Measurements from ENCODE around the gene L2HGDH. TPM values are rescaled to one million over a fixed set of nuclear protein-coding genes. Genes with fewer than 3 reads are reported as not detected.

The L2HGDH gene
- total RNA-seq, 2 donors from 2014 or later: 3.4 to 4.9 TPM

DNA sequence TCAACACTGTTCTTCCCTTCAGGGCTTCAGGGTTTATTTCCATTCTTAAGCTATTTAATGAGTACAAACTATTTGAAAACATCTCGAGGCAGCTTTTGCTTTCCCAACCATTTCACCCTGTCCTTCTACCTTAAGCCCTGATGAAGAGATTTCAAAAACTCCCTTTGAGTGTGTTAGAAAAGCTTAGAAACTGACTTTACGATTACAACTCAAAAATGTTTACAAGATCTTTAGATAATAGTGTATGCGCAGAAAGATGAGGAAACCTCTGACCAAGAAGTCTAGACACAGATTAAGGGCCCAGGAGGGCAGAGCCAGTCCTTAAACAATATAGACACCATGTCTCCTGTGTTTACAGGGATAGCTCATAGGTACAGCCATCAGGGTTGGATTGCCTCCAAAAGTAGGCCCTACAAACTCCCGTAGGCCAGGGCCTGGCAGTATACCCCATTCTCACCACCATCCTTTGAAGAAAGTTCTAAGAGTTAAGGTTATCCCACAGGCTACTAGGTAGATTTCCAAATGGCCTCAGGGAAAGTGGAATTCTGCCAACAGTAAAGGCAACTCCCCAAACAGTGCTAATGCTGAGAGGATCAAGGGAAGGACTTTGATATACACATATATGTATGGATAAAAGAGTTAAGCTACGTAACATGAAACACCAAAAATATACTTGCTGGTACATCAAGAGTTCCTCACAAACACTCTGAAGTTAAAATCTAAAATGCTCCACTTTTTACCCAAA is 69.3 kb downstream of the L2HGDH start:
- Histone ChIP-seq H3K27me3 (no peaks in the 10 kb centered on the region), H3K4me3 (no peak overlapping the region), H3K36me3 (replicated peaks in 1 of 2; ENCODE audit: insufficient read depth in 1 of 2, low read depth in 2 of 2) (no peaks in the 10 kb centered on the region), H3K27ac (no peak overlapping the region), H3K4me1 (no peaks in the 10 kb centered on the region), H3K9me3 (no peaks in the 10 kb centered on the region)
- intact Hi-C loops (cut with DNase I): no loop called here
- DNase-seq (no peak), ATAC-seq (no peak)
- no peak for TF ChIP-seq POLR2A (IDR thresholded peaks at IDR 0.05)
- TF ChIP-seq, protein P1, sequence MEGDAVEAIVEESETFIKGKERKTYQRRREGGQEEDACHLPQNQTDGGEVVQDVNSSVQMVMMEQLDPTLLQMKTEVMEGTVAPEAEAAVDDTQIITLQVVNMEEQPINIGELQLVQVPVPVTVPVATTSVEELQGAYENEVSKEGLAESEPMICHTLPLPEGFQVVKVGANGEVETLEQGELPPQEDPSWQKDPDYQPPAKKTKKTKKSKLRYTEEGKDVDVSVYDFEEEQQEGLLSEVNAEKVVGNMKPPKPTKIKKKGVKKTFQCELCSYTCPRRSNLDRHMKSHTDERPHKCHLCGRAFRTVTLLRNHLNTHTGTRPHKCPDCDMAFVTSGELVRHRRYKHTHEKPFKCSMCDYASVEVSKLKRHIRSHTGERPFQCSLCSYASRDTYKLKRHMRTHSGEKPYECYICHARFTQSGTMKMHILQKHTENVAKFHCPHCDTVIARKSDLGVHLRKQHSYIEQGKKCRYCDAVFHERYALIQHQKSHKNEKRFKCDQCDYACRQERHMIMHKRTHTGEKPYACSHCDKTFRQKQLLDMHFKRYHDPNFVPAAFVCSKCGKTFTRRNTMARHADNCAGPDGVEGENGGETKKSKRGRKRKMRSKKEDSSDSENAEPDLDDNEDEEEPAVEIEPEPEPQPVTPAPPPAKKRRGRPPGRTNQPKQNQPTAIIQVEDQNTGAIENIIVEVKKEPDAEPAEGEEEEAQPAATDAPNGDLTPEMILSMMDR (IDR thresholded peaks at IDR 0.05): no peak
- WGBS, 2 donors: 87 to 90% methylated on average over 5 of the region's 5 CpGs

DNA sequence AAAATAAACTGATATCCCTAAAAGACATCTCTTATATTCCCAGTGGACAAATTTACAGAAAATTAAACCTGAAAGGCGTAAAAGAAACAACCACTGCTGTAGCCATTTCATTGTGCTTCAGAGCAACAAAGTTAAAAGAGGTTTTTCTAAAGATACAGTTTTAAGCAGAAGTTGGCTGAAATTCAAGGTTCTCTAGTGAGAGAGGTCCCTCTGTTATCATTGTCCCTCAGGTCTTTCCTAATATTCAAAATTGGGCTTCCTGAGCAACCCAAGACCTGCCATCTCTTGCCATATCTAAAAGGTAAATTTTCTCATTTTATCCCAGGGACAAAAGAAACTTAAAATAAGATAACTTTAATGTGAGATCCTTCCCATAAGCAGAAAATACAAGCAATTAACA is 69.9 kb downstream of the L2HGDH start:
- H3K27ac ChIP-seq: no peak overlapping the region
- H3K36me3 ChIP-seq (replicated peaks in 1 of 2; ENCODE audit: insufficient read depth in 1 of 2, low read depth in 2 of 2): no peaks in the 10 kb centered on the region
- H3K4me1 ChIP-seq: no peaks in the 10 kb centered on the region
- H3K9me3 ChIP-seq: no peaks in the 10 kb centered on the region
- no peak overlapping the region for H3K4me3 ChIP-seq
- H3K27me3 ChIP-seq: no peaks in the 10 kb centered on the region
- no peak for ATAC-seq
- no peak for DNase-seq
- TF ChIP-seq, protein P1 (IDR thresholded peaks at IDR 0.05): no peak
- no peak for TF ChIP-seq POLR2A (IDR thresholded peaks at IDR 0.05)
- intact Hi-C loops (cut with DNase I): no loop called here
- WGBS, 2 donors: 95 to 96% methylated on average over 1 of the region's 1 CpG

DNA sequence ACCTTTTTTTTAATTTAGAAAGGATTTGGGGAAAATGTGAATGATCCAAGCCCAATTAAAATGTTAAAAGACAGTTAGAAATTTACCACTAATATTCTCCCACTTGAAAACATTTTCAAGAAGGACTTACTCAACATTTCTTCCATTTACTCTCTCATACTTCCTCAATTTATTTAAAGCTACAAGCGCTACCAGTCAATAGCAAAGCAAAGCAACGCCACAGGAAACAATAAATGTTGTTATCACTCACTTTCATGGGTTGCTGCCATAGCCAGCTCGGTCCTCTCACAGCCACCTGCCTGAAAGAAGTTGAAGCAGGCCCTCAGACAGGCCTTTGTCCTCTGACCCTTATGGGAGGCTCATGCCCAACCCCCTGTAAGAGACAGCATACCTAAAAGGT is 74.6 kb downstream of the L2HGDH start:
- DNase-seq: no peak
- Histone ChIP-seq H3K27me3 (no peaks in the 10 kb centered on the region), H3K27ac (no peak overlapping the region), H3K4me1 (peaks cover 2% of the 10 kb centered on the region), H3K9me3 (no peaks in the 10 kb centered on the region), H3K36me3 (replicated peaks in 1 of 2; ENCODE audit: insufficient read depth in 1 of 2, low read depth in 2 of 2) (no peaks in the 10 kb centered on the region), H3K4me3 (no peak overlapping the region)
- WGBS, 2 donors: 39 to 42% methylated on average over 3 of the region's 3 CpGs
- intact Hi-C loops (cut with DNase I): no loop called here
- no peak for TF ChIP-seq POLR2A (IDR thresholded peaks at IDR 0.05)
- TF ChIP-seq, protein P1 (IDR thresholded peaks at IDR 0.05): no peak
- no peak for ATAC-seq

DNA sequence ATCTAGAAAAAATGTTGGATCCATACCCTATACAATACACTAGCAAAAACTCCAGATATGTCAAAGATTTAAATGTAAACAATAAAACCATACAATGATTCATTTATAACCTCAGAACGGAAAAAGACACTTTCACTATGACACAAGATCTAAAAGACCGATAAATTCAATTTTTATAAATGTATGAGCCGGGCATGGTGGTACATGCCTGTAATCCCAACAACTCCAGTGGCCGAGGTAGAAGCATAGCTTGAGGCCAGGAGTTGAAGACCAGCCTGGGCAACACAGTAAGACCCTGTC is 78.1 kb downstream of the L2HGDH start:
- H3K4me1 ChIP-seq: peaks cover 17% of the 10 kb centered on the region
- DNase-seq (no peak), ATAC-seq (no peak)
- no peaks in the 10 kb centered on the region for H3K36me3 ChIP-seq (replicated peaks in 1 of 2; ENCODE audit: insufficient read depth in 1 of 2, low read depth in 2 of 2)
- WGBS, 2 donors: 88 to 95% methylated on average over 4 of the region's 4 CpGs
- TF ChIP-seq POLR2A (IDR thresholded peaks at IDR 0.05): no peak
- TF ChIP-seq, protein P1 (IDR thresholded peaks at IDR 0.05): no peak
- H3K27ac ChIP-seq: no peak overlapping the region
- no peaks in the 10 kb centered on the region for H3K9me3 ChIP-seq
- H3K27me3 ChIP-seq: no peaks in the 10 kb centered on the region
- intact Hi-C loops (cut with DNase I): no loop called here
- H3K4me3 ChIP-seq: no peak overlapping the region
